Gastroesophageal sphincter (tissue), 4 donors: ENCODE measurements around the gene MED22. TPM values are rescaled to one million over a fixed set of nuclear protein-coding genes. Genes with fewer than 3 reads are reported as not detected.

ENCODE experiments used
- ATAC-seq: fragments of 150-250 bp; one replicate; pipeline ENCODE4 v1.9.1; 2016; ENCODE audit warnings: mild to moderate bottlenecking, moderate library complexity
- H3K27ac ChIP-seq, 4 donors: fragments of 200-600 bp; sonication (generic) in 3 of 4; 1 replicate in 3 of 4; 2 replicates in 1 of 4; pipeline ENCODE4 v1.5.1; 2016 to 2019
- H3K27me3 ChIP-seq: fragments of 200-600 bp; sonication (generic); one replicate; pipeline ENCODE4 v1.5.1; 2019
- H3K36me3 ChIP-seq, 2 donors: fragments of 200-600 bp; sonication (generic); one replicate each; pipeline ENCODE4 v1.5.1; 2019; ENCODE audit warnings: control low read depth in 1 of 2
- H3K4me1 ChIP-seq, 3 donors: fragments of 200-600 bp; sonication (generic); 1 replicate in 2 of 3; 2 replicates in 1 of 3; pipeline ENCODE4 v1.5.1; 2016 to 2019; ENCODE audit warnings: control low read depth in 2 of 3
- H3K4me3 ChIP-seq, 2 donors: fragments of 200-600 bp; sonication (generic); one replicate each; pipeline ENCODE4 v1.5.1; 2019; ENCODE audit warnings: mild to moderate bottlenecking in 1 of 2, moderate library complexity in 1 of 2
- H3K9me3 ChIP-seq, 3 donors: fragments of 200-600 bp; sonication (generic); one replicate each; pipeline ENCODE4 v1.5.1; 2017 to 2019; ENCODE audit warnings: control low read depth in 2 of 3
- EP300 ChIP-seq: sonication (generic); formaldehyde crosslinking; IDR thresholded peaks from one replicate; pipeline ENCODE4 v1.6.1; 2017; ENCODE audit warnings: antibody characterized with exemption, mild to moderate bottlenecking
- POLR2A ChIP-seq, 2 donors: fragments of 450-650 bp; IDR thresholded peaks; one replicate each; pipeline ENCODE4 v1.6.1; 2017; ENCODE audit warnings: antibody characterized with exemption in 2 of 2, mild to moderate bottlenecking in 2 of 2, moderate library complexity in 1 of 2
- POLR2AphosphoS5 ChIP-seq: sonication (generic); formaldehyde crosslinking; IDR thresholded peaks from one replicate; pipeline ENCODE4 v1.6.1; 2017; ENCODE audit warnings: antibody characterized with exemption
- WGBS, 2 donors: methylation state at CpG; one replicate each; pipeline ENCODE4 v1.1.5; 2018; ENCODE audit warnings: low coverage in 1 of 2; 5-methylcytosine and 5-hydroxymethylcytosine counted together
- total RNA-seq, 4 donors: library from RNA; depleted of rRNA; stranded (reverse); fragments of >200 nt; gene quantifications; one replicate each; pipeline ENCODE4 v1.1.0, GENCODE V29; 2016
- TF ChIP-seq, protein P1 (sequence below), 4 experiments: fragments of 200-600 bp in 2 of 4; fragments of 450-650 bp in 2 of 4; sonication (generic) in 1 of 4; IDR thresholded peaks; one replicate each; pipeline ENCODE4 v1.5.1; 2017 to 2019; ENCODE audit warnings: antibody characterized with exemption in 4 of 4, mild to moderate bottlenecking in 2 of 4, moderate library complexity in 2 of 4

MED22 gene
- total RNA-seq, 4 donors from 2014 or later: 25.1 to 47.3 (median 37.8) TPM

DNA sequence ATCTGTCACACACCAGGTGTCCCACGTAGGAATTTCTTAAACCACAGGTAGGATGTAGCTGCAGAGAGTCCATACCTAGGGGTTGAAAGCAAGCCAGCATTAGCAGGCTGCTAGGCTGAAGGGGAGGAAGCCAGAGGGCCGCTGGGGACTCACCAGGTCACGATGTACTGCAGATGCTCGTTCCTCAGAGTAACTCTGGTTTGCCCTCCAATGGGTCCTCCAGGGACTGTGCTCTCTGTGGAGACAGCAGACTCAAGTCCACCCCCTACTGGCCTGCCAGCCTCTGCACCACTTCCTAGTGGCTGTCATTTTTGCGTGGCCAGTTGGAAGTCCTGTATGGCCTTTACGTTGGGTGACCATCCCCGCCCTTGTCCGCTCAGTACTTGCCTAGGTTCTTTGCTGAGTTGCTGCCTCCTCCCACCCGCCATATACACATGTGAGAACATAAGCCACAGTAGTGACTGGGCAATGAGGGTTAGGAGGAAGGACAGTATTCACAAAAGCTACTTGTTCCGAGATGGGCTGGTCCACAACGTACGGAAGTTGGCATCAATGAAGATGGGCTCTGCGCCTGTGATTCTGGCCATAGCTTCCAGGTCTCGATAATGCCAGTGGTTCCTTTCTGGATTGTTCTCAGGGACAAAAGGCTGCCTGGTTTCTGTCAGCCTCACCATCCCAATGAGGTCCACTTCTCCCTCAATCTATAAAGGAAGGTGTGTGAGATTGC lies 4.1 kb upstream of the MED22 start:
- Histone ChIP-seq H3K36me3 (peaks cover 0 to 57% of the 10 kb centered on the region in 2 donors), H3K4me3 (no peak overlapping the region), H3K27ac (no peak overlapping the region), H3K9me3 (no peaks in the 10 kb centered on the region), H3K27me3 (no peaks in the 10 kb centered on the region), H3K4me1 (peaks cover 0 to 49% (median 24%) of the 10 kb centered on the region in 3 donors)
- no peak for TF ChIP-seq EP300
- TF ChIP-seq, protein P1, sequence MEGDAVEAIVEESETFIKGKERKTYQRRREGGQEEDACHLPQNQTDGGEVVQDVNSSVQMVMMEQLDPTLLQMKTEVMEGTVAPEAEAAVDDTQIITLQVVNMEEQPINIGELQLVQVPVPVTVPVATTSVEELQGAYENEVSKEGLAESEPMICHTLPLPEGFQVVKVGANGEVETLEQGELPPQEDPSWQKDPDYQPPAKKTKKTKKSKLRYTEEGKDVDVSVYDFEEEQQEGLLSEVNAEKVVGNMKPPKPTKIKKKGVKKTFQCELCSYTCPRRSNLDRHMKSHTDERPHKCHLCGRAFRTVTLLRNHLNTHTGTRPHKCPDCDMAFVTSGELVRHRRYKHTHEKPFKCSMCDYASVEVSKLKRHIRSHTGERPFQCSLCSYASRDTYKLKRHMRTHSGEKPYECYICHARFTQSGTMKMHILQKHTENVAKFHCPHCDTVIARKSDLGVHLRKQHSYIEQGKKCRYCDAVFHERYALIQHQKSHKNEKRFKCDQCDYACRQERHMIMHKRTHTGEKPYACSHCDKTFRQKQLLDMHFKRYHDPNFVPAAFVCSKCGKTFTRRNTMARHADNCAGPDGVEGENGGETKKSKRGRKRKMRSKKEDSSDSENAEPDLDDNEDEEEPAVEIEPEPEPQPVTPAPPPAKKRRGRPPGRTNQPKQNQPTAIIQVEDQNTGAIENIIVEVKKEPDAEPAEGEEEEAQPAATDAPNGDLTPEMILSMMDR (IDR thresholded peaks at IDR 0.05): peak in 2 of 4 experiments; percentile 28 to 37
- WGBS, 2 donors: 49 to 77% methylated on average over 5 to 7 of the region's 14 CpGs
- ATAC-seq: no peak

DNA sequence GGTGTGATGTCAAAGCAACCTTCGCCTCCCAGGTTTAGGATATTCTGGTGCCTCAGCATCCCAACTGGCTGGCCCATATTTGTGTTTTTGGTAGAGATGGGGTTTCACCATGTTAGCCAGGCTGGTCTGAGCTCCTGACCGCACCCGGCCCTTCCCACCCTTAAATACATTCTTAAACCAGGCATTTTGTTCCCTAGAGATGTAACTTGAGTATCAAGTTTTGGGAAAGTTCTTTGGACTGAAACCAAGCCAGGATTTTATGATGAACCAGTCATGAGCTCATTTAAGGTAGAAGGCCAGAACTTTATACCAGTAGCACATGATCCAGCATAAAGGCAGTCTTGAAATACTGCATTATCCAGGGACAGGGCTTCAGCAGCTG lies 3.6 kb upstream of the MED22 start:
- Histone ChIP-seq H3K9me3 (no peaks in the 10 kb centered on the region), H3K27me3 (no peaks in the 10 kb centered on the region), H3K4me1 (peaks cover 0 to 50% (median 24%) of the 10 kb centered on the region in 3 donors), H3K36me3 (peaks cover 0 to 57% of the 10 kb centered on the region in 2 donors), H3K4me3 (no peak overlapping the region), H3K27ac (no peak overlapping the region)
- ATAC-seq: no peak
- TF ChIP-seq EP300 (no peak), POLR2A (IDR thresholded peaks at IDR 0.05) (no peak), POLR2AphosphoS5 (no peak)
- TF ChIP-seq, protein P1 (IDR thresholded peaks at IDR 0.05): no peak
- 74 to 86% methylated on average over 3 of the region's 3 CpGs for WGBS, 2 donors

DNA sequence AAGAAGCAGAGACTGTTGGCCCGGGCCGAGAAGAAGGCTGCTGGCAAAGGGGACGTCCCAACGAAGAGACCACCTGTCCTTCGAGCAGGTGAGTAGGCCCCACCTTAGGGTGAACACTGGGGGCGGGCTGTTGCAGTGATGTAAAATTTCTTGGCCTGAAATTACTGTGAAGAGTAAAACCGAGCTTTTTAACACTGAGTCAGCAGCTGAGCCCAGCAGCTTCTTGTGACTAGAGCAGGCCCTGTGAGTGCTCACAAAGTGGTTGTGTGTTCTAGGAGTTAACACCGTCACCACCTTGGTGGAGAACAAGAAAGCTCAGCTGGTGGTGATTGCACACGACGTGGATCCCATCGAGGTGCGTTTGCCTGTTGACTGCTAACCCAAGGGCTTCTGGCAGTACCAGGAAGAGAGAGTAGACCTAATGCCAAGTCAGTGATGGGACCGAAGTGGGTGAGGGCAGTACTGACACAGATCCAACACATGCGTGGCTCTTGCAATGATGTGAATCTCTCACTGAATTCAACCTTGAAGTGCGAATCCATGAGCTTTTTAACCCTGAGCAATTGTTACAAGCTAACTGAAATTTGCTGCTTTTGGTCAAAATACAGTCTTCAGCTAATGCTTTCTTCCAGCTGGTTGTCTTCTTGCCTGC lies 2.2 kb upstream of the MED22 start:
- H3K9me3 ChIP-seq: no peaks in the 10 kb centered on the region
- H3K27ac ChIP-seq: no peak overlapping the region
- H3K27me3 ChIP-seq: no peaks in the 10 kb centered on the region
- WGBS, 2 donors: 80% methylated on average over 8 of the region's 15 CpGs; no CpG with 5 or more reads in 1 of the 2 donors
- H3K4me1 ChIP-seq: peaks cover 0 to 51% (median 24%) of the 10 kb centered on the region in 3 donors
- no peak for TF ChIP-seq POLR2AphosphoS5
- TF ChIP-seq, protein P1 (IDR thresholded peaks at IDR 0.05): no peak
- TF ChIP-seq POLR2A (IDR thresholded peaks at IDR 0.05): no peak
- no peak for TF ChIP-seq EP300
- peaks cover 0 to 69% of the 10 kb centered on the region in 2 donors for H3K36me3 ChIP-seq
- ATAC-seq: no peak
- no peak overlapping the region for H3K4me3 ChIP-seq

DNA sequence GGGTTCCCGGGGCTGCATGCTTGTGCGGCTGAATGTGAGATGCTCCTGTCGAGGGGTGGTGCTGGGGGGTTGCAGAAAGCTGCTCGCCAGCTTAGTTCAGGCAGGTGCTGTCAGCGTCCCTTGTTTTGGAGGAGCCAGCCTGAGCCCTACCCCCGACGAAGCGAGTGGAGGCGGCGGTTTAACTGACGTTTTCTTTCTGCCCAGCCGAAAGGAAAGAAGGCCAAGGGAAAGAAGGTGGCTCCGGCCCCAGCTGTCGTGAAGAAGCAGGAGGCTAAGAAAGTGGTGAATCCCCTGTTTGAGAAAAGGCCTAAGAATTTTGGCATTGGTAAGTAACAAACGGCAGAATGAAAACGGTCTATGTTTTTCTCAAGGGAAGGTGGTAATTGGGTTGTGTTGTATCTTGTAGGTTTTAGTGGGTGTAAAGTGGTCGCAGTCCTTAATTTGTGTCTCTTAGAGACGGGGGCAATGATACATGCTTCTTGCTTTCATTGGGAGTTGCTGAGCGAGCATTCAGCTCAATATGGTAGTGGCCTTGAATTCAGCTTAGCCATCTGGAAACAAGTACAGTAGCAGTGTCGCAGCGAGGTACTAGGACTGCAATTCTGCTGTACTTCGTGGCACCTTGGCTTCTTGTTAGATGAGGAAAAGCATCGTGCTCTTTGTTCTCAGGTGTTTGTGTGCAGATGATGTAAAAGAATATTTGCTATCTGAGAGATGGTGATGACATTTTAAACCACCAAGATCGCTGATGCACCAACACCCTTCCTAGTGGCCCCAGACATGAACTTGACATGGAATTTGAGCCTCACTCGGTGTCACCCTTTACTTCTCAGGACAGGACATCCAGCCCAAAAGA lies 1.0 kb upstream of the MED22 start:
- WGBS, 2 donors: 21 to 23% methylated on average over 5 to 9 of the region's 25 CpGs
- Histone ChIP-seq H3K4me3 (peak overlapping the region; percentile 80 to 91), H3K27me3 (no peaks in the 10 kb centered on the region), H3K9me3 (no peaks in the 10 kb centered on the region), H3K36me3 (peaks cover 0 to 73% of the 10 kb centered on the region in 2 donors), H3K27ac (peak overlapping the region; percentile 73 to 96 (median 92)), H3K4me1 (peaks cover 0 to 42% (median 19%) of the 10 kb centered on the region in 3 donors)
- TF ChIP-seq, protein P1 (IDR thresholded peaks at IDR 0.05): no peak
- TF ChIP-seq POLR2AphosphoS5: no peak
- no peak for TF ChIP-seq POLR2A (IDR thresholded peaks at IDR 0.05)
- no peak for TF ChIP-seq EP300
- ATAC-seq: no peak
